GM12873 (cell line): Measurements from ENCODE around the gene DNPEP.

Experiments
- TF ChIP-seq, protein P1 (sequence below): IDR thresholded peaks from 2 replicates; pipeline ENCODE4 v1.5.1; 2012; ENCODE audit warnings: low read depth, mild to moderate bottlenecking, moderate library complexity, low read length, control low read depth; ENCODE audit not compliant: insufficient read depth; ENCODE audit errors: missing control alignments

The DNPEP gene

DNA sequence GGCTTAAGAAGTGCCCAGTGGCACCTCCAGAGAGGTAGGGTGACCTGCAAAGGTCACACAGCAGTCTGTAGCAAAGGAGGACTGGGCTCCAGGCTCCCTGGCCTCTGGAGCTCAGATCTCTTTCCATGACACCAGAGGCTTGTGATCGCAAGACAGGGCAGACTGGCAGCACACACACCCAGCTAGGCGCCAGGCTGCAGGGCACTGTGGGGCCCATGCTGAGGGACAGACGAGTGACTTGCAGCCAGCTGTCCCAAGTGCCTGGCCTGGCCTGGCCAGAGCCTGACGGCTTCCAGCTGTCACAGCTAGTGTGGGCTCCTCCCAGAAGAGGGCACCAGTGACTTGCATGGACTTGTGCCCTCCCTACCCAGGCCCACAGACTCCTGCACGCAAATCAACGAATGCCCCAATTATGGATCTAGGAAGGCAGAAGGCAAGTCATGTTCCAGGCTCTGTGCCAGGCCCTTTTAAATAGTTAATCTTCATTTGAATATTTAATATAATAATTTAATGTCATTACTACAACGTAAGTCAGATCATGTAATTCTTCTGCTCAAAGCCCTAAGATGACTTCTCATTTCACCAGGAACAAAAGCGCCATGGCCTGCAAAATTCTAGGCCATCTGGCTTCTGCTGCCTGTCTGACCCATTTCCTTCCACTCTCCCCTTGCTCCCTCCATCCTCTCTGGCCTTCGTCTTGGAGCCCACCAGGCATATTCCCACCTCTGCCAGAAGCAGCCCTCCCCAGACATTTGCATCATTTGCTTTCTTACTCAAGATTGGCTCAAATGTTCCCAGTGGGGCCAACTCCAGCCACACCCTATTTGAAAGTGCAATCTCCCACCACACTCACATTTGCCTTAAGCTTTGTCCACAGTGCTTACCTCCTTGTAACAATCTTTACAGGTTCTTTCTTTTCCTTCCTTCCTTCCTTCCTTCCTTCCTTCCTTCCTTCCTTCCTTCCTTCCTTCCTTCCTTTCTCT is 43.2 kb upstream of the DNPEP start:
- TF ChIP-seq, protein P1, sequence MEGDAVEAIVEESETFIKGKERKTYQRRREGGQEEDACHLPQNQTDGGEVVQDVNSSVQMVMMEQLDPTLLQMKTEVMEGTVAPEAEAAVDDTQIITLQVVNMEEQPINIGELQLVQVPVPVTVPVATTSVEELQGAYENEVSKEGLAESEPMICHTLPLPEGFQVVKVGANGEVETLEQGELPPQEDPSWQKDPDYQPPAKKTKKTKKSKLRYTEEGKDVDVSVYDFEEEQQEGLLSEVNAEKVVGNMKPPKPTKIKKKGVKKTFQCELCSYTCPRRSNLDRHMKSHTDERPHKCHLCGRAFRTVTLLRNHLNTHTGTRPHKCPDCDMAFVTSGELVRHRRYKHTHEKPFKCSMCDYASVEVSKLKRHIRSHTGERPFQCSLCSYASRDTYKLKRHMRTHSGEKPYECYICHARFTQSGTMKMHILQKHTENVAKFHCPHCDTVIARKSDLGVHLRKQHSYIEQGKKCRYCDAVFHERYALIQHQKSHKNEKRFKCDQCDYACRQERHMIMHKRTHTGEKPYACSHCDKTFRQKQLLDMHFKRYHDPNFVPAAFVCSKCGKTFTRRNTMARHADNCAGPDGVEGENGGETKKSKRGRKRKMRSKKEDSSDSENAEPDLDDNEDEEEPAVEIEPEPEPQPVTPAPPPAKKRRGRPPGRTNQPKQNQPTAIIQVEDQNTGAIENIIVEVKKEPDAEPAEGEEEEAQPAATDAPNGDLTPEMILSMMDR: no peak

DNA sequence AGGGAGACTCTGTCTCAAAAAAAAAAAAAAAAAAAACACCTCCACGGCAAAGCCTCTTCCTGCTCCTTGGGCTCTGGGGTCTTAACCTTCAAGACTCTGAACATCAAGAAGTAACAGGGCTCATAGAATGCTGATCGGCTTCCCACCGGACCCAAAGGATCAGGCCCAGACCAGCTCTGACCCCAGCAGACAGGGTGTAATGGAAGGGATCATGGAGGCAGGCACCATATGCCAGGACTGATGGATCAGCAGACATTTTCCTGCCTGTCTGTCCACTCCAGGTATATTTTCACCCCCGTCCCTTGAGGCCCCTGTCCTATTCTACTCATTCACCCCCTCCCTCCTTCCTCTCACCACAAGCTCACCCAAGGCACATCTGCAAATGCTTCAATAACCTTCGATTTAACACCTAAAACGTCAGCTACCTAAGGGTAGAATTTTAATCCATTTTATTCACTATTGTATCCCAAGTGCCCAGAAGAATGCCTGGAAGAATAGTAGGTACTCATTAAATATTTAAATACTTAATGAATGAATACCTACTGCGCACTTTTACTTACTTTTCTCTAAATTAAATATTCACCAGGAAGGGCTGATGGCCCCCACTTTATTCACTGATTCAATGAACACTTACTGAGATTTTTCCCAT is 42.4 kb upstream of the DNPEP start:
- TF ChIP-seq, protein P1: no peak

DNA sequence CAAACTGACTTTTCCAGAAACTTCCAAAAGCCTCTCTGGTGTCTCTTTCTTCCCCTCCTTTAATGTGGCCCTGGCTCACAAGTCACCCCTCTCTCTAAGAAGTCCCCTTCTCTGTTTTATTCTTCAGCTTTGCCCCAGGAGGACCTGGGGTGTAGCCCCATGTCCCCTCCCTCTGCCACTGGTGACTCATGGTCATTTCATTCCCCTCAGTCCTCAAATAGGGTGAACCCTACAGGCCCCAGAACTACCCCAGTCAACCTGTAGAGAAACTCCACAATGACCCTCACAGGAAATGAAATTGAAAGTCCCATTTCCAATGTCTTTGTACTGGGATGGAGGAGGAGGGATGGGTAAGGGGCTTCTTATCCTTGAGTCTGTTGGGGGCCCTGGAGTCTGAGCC is 40.8 kb upstream of the DNPEP start:
- TF ChIP-seq, protein P1: no peak

DNA sequence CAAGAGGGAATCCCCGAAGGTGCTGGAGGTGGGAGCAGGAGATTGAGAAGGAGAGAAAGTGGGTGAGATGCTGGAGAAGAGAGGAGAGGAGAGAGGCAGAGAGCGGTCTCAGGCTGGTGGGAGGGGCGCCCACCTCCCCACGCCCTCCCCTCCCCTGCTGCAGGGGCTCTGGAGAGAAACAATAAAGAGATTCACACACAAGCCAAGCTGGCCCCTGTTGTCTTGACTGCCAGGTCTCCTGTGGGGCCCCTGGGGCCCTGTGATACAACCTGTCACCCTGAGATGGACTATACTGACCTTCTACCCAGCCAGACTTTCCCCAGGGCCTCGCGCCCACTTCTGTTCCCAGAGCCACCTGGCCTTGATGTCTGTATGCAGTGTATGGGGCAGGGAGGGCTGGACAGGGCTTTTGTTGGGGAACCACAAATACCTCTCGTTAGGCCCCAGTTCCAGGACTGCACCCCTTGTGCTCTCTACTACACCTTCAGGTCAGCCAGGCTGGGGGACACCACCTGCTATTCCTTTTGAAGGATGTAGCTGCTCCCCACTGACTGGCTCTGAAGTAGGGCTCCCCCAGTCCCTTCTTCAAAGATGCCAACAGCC is 38.9 kb upstream of the DNPEP start:
- TF ChIP-seq, protein P1: no peak

DNA sequence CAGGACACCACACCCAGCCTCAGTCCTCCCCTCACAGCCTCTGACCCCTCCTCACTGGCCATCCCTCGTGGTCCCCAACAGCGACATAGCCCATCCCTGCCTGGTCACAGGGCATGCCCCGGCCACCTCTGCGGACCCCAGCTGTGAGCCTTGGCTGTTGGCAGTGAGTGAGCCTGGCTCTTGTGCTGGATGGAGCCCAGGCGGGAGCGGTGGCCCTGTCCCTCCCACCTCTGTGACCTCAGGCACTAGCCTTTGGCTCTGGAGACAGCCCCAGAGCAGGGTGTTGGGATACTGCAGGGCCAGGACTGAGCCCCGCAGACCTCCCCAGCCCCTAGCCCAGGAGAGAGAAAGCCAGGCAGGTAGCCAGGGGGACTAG is 38.3 kb upstream of the DNPEP start:
- TF ChIP-seq, protein P1: no peak

DNA sequence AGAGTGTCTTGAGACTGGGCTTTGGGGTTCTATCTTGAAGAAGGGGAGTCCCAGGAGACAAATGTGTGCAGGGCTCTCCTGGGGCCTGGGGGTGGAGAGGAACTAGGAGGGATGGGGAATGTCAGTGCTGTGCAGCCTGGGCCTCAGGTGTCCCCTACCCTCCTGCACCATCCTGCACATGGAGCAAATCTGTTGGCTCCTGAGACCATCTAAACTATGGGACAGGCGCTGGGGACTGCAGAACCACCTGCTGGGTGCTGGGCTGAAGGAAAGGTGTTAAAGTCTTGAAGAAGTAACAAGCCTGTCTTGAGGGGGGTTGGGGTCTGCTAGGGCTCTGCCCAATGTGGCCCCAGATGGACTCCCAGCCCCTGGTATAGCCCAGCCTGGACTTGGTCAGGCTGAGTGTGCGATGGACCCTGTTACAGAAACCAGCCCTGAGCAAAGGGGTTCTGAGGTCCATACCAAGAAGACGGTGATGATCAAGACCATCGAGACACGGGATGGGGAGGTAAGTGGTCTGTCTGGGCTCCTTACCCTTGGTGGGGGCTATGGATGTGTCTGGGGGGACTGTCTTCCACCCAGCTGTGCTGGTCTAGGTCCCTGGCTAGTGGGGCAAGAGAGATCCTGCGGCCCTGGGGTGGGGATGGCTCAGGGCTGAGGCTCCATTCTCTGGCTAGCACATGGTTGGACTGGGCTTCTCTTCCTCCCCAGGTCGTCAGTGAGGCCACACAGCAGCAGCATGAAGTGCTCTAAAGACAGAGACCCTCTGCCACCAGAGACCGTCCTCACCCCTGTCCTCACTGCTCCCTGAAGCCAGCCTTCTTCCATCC is 37.7 kb upstream of the DNPEP start:
- TF ChIP-seq, protein P1: no peak
